GM20431 (cell line): ENCODE results near the gene OR51G1.

ENCODE experiments used
- in situ Hi-C: fragments of 300-500 bp; cut with MseI, MboI; formaldehyde crosslinking; loops from one replicate; pipeline ENCODE4 v1.15.0; 2020; ENCODE audit warnings: low sequenced_read_pairs; ENCODE audit not compliant: unreplicated experiment

Gene OR51G1

GRCh38 chr11:4881188-4881587 is 43.0 kb downstream of the OR51G1 start:
- in situ Hi-C loops = no loop called here
